Measurements from ENCODE around the gene ELL2. TPM values are rescaled to one million over a fixed set of nuclear protein-coding genes. Genes with fewer than 3 reads are reported as not detected.

ELL2 gene
- total RNA-seq, 1 donor from 2014 or later: 14.2 TPM

GRCh38 chr5:95956900-95957293, 4.8 kb downstream of the ELL2 start:
- Histone ChIP-seq H3K9me3 (ENCODE audit: low read depth) (no peaks in the 10 kb centered on the region), H3F3A (ENCODE audit: low read depth) (peaks cover under 1% of the 10 kb centered on the region), H4K20me1 (ENCODE audit: low read depth) (peaks cover 7% of the 10 kb centered on the region), H3K4me2 (no peak overlapping the region), H3K9ac (no peak overlapping the region), H3K4me1 (peaks cover 33% of the 10 kb centered on the region), H3K4me3 (no peak overlapping the region), H3K27ac (no peak overlapping the region), H2AFZ (replicated peaks) (no peak overlapping the region), H3K36me3 (no peaks in the 10 kb centered on the region), H3K27me3 (peaks cover 19% of the 10 kb centered on the region), H3K79me2 (ENCODE audit: low read depth) (peaks cover 14% of the 10 kb centered on the region)
- no peaks in the 10 kb centered on the region for H3K36me3 Mint-ChIP-seq
- H3K27me3 Mint-ChIP-seq (ENCODE audit: insufficient read depth, low read depth): peaks cover 9% of the 10 kb centered on the region
- H3K9me3 Mint-ChIP-seq: peaks cover 2% of the 10 kb centered on the region
- H3K27ac Mint-ChIP-seq: no peak overlapping the region
- no peak for TF ChIP-seq CTCF (IDR thresholded peaks at IDR 0.05)
- TF ChIP-seq EZH2 (IDR thresholded peaks at IDR 0.05): no peak
- TF ChIP-seq EZH2phosphoT487 (IDR thresholded peaks at IDR 0.05): no peak
- H3K4me3 Mint-ChIP-seq: no peak overlapping the region
- peaks cover 30% of the 10 kb centered on the region for H3K4me1 Mint-ChIP-seq
- no peak for DNase-seq (ENCODE audit: low spot score)

GRCh38 chr5:95956021-95956899, 5.4 kb downstream of the ELL2 start:
- no peak overlapping the region for H3K27ac ChIP-seq
- no peak overlapping the region for H3K4me3 ChIP-seq
- H3K4me3 Mint-ChIP-seq: no peak overlapping the region
- no peak overlapping the region for H3K27ac Mint-ChIP-seq
- H3K9ac ChIP-seq: no peak overlapping the region
- H3F3A ChIP-seq (ENCODE audit: low read depth): no peaks in the 10 kb centered on the region
- peaks cover 2% of the 10 kb centered on the region for H3K9me3 Mint-ChIP-seq
- peaks cover 33% of the 10 kb centered on the region for H3K4me1 ChIP-seq
- TF ChIP-seq EZH2 (IDR thresholded peaks at IDR 0.05) (no peak), EZH2phosphoT487 (IDR thresholded peaks at IDR 0.05) (no peak), CTCF (IDR thresholded peaks at IDR 0.05) (no peak)
- peaks cover 9% of the 10 kb centered on the region for H3K27me3 Mint-ChIP-seq (ENCODE audit: insufficient read depth, low read depth)
- peaks cover 14% of the 10 kb centered on the region for H3K79me2 ChIP-seq (ENCODE audit: low read depth)
- H3K36me3 Mint-ChIP-seq: peaks cover 5% of the 10 kb centered on the region
- peaks cover 29% of the 10 kb centered on the region for H3K4me1 Mint-ChIP-seq
- H3K36me3 ChIP-seq: no peaks in the 10 kb centered on the region
- H3K27me3 ChIP-seq: peaks cover 19% of the 10 kb centered on the region
- H3K9me3 ChIP-seq (ENCODE audit: low read depth): no peaks in the 10 kb centered on the region
- no peak overlapping the region for H2AFZ ChIP-seq (replicated peaks)
- no peak for DNase-seq (ENCODE audit: low spot score)
- H3K4me2 ChIP-seq: no peak overlapping the region
- peaks cover 7% of the 10 kb centered on the region for H4K20me1 ChIP-seq (ENCODE audit: low read depth)

- H3K36me3 ChIP-seq: no peaks in the 10 kb centered on the region
- H3K36me3 Mint-ChIP-seq: peaks cover 5% of the 10 kb centered on the region
- peaks cover 3% of the 10 kb centered on the region for H3K27me3 Mint-ChIP-seq (ENCODE audit: insufficient read depth, low read depth)
- H3K4me1 ChIP-seq: peaks cover 24% of the 10 kb centered on the region
- H3K9me3 ChIP-seq (ENCODE audit: low read depth): no peaks in the 10 kb centered on the region
- no peak overlapping the region for H3K4me3 Mint-ChIP-seq
- H3K27ac ChIP-seq: no peak overlapping the region
- H3K4me1 Mint-ChIP-seq: peaks cover 22% of the 10 kb centered on the region
- H4K20me1 ChIP-seq (ENCODE audit: low read depth): peaks cover 2% of the 10 kb centered on the region
- H3K9ac ChIP-seq: no peak overlapping the region
- H3K4me2 ChIP-seq: no peak overlapping the region
- H3K27ac Mint-ChIP-seq: no peak overlapping the region
- no peak for DNase-seq (ENCODE audit: low spot score)
- no peak overlapping the region for H2AFZ ChIP-seq (replicated peaks)
- H3F3A ChIP-seq (ENCODE audit: low read depth): no peaks in the 10 kb centered on the region
- peaks cover 8% of the 10 kb centered on the region for H3K79me2 ChIP-seq (ENCODE audit: low read depth)
- H3K4me3 ChIP-seq: no peak overlapping the region
- H3K27me3 ChIP-seq: peaks cover 5% of the 10 kb centered on the region
- H3K9me3 Mint-ChIP-seq: peaks cover 2% of the 10 kb centered on the region
- TF ChIP-seq CTCF (IDR thresholded peaks at IDR 0.05): no peak
- no peak for TF ChIP-seq EZH2 (IDR thresholded peaks at IDR 0.05)
- TF ChIP-seq EZH2phosphoT487 (IDR thresholded peaks at IDR 0.05): no peak
These were observed 6.9 kb downstream of the ELL2 start for GRCh38 chr5:95954716-95955115.

Measured in neural progenitor cell (in vitro differentiated cells).